ENCODE data around the gene VSTM4. TPM values are rescaled to one million over a fixed set of nuclear protein-coding genes. Genes with fewer than 3 reads are reported as not detected.

Gene VSTM4
- total RNA-seq, 1 experiment from 2014 or later: 0.07 TPM

- intact Hi-C loops (cut with micrococcal nuclease): no loop called here
- RAD21 ChIA-PET (ENCODE audit: low non-redundant PET in 1 of 2, low total read pairs in 2 of 2, uncharacterized antibody in 2 of 2, unreplicated experiment in 2 of 2): no interaction called here
- no peak overlapping the region for H3K27ac ChIP-seq (ENCODE audit: low read depth, low read length)
- no peaks in the 10 kb centered on the region for H4K20me1 ChIP-seq (ENCODE audit: insufficient read depth)
- BruUV-seq (replicated peaks): no TSS peak
- no peak overlapping the region for H3K9ac ChIP-seq (ENCODE audit: low read length)
- POLR2A ChIA-PET: no interaction called here
- H2AFZ ChIP-seq (ENCODE audit: low read depth, low read length, poor library complexity, severe bottlenecking): no peak overlapping the region
- CTCF ChIA-PET: no interaction called here
- H3K9me3 ChIP-seq (ENCODE audit: control insufficient read depth in 1 of 2, insufficient read depth in 1 of 2, low read depth in 1 of 2, low read length in 2 of 2): no peaks in the 10 kb centered on the region
- no peak overlapping the region for H3K4me3 ChIP-seq (replicated peaks in 1 of 2; ENCODE audit: low read depth in 1 of 2, low read length in 2 of 2)
- H3K36me3 ChIP-seq (ENCODE audit: control insufficient read depth in 1 of 2, insufficient read depth in 2 of 2, low read length in 2 of 2): no peaks in the 10 kb centered on the region
- TF ChIP-seq MAX (IDR thresholded peaks at IDR 0.05) (no peak), TCF7L2 (IDR thresholded peaks at IDR 0.05; ENCODE audit: borderline replicate concordance, extremely low read depth, insufficient read depth, insufficient read length) (no peak), EZH2 (IDR thresholded peaks at IDR 0.05) (no peak), ZFX (IDR thresholded peaks at IDR 0.05) (no peak), SRF (IDR thresholded peaks at IDR 0.05; ENCODE audit: low read depth) (no peak), POLR2AphosphoS5 (IDR thresholded peaks at IDR 0.05; ENCODE audit: low read depth, low read length) (no peak)
- H3K4me1 ChIP-seq (ENCODE audit: control insufficient read depth in 1 of 2, insufficient read depth in 2 of 2, low read length in 2 of 2): no peaks in the 10 kb centered on the region
- peaks cover 19% of the 10 kb centered on the region; the same call in 1 of the 2 replicates for H3K27me3 ChIP-seq (ENCODE audit: insufficient read depth, low read length)
- H3K79me2 ChIP-seq (ENCODE audit: insufficient read depth, low read length): no peaks in the 10 kb centered on the region
- no peak for DNase-seq (ENCODE audit: low read depth, low spot score)
- no peak for ATAC-seq
- no peak overlapping the region for H3K4me2 ChIP-seq (ENCODE audit: low read length)
- no peaks in the 10 kb centered on the region for H3K9me2 ChIP-seq (ENCODE audit: insufficient read depth)
Observed at GRCh38 chr10:48973065-48973464, 142.3 kb downstream of the VSTM4 start.

GRCh38 chr10:48970654-48971053 is 144.7 kb downstream of the VSTM4 start:
- H3K9me3 ChIP-seq (ENCODE audit: control insufficient read depth in 1 of 2, insufficient read depth in 1 of 2, low read depth in 1 of 2, low read length in 2 of 2): no peaks in the 10 kb centered on the region
- H3K79me2 ChIP-seq (ENCODE audit: insufficient read depth, low read length): no peaks in the 10 kb centered on the region
- H3K9ac ChIP-seq (ENCODE audit: low read length): no peak overlapping the region
- H3K36me3 ChIP-seq (ENCODE audit: control insufficient read depth in 1 of 2, insufficient read depth in 2 of 2, low read length in 2 of 2): no peaks in the 10 kb centered on the region
- POLR2A ChIA-PET: no interaction called here
- no peaks in the 10 kb centered on the region for H3K4me1 ChIP-seq (ENCODE audit: control insufficient read depth in 1 of 2, insufficient read depth in 2 of 2, low read length in 2 of 2)
- no TSS peak for BruUV-seq (replicated peaks)
- ATAC-seq (no peak), DNase-seq (ENCODE audit: low read depth, low spot score) (no peak)
- RAD21 ChIA-PET (ENCODE audit: low non-redundant PET in 1 of 2, low total read pairs in 2 of 2, uncharacterized antibody in 2 of 2, unreplicated experiment in 2 of 2): no interaction called here
- CTCF ChIA-PET: no interaction called here
- no peaks in the 10 kb centered on the region for H4K20me1 ChIP-seq (ENCODE audit: insufficient read depth)
- H3K9me2 ChIP-seq (ENCODE audit: insufficient read depth): no peaks in the 10 kb centered on the region
- intact Hi-C loops (cut with micrococcal nuclease): no loop called here
- H3K4me2 ChIP-seq (ENCODE audit: low read length): no peak overlapping the region
- no peak overlapping the region for H3K27ac ChIP-seq (ENCODE audit: low read depth, low read length)
- H3K4me3 ChIP-seq (replicated peaks in 1 of 2; ENCODE audit: low read depth in 1 of 2, low read length in 2 of 2): no peak overlapping the region
- peaks cover 35% of the 10 kb centered on the region; the same call in 1 of the 2 replicates for H3K27me3 ChIP-seq (ENCODE audit: insufficient read depth, low read length)
- H2AFZ ChIP-seq (ENCODE audit: low read depth, low read length, poor library complexity, severe bottlenecking): no peak overlapping the region
- no peak for TF ChIP-seq TCF7L2 (IDR thresholded peaks at IDR 0.05; ENCODE audit: borderline replicate concordance, extremely low read depth, insufficient read depth, insufficient read length)
- TF ChIP-seq EZH2phosphoT487 (IDR thresholded peaks at IDR 0.05; ENCODE audit: borderline replicate concordance): no peak
- TF ChIP-seq CBX3 (IDR thresholded peaks at IDR 0.05; ENCODE audit: low read depth): no peak
- TF ChIP-seq SRF (IDR thresholded peaks at IDR 0.05; ENCODE audit: low read depth): no peak
- no peak for TF ChIP-seq YY1 (IDR thresholded peaks at IDR 0.05; ENCODE audit: extremely low read depth, insufficient replicate concordance, low read depth, low read length)
- no peak for TF ChIP-seq JUND (IDR thresholded peaks at IDR 0.05)
- TF ChIP-seq, protein P1, sequence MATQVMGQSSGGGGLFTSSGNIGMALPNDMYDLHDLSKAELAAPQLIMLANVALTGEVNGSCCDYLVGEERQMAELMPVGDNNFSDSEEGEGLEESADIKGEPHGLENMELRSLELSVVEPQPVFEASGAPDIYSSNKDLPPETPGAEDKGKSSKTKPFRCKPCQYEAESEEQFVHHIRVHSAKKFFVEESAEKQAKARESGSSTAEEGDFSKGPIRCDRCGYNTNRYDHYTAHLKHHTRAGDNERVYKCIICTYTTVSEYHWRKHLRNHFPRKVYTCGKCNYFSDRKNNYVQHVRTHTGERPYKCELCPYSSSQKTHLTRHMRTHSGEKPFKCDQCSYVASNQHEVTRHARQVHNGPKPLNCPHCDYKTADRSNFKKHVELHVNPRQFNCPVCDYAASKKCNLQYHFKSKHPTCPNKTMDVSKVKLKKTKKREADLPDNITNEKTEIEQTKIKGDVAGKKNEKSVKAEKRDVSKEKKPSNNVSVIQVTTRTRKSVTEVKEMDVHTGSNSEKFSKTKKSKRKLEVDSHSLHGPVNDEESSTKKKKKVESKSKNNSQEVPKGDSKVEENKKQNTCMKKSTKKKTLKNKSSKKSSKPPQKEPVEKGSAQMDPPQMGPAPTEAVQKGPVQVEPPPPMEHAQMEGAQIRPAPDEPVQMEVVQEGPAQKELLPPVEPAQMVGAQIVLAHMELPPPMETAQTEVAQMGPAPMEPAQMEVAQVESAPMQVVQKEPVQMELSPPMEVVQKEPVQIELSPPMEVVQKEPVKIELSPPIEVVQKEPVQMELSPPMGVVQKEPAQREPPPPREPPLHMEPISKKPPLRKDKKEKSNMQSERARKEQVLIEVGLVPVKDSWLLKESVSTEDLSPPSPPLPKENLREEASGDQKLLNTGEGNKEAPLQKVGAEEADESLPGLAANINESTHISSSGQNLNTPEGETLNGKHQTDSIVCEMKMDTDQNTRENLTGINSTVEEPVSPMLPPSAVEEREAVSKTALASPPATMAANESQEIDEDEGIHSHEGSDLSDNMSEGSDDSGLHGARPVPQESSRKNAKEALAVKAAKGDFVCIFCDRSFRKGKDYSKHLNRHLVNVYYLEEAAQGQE (IDR thresholded peaks at IDR 0.05; ENCODE audit: low read depth): no peak
- TF ChIP-seq EZH2 (IDR thresholded peaks at IDR 0.05): no peak
- no peak for TF ChIP-seq ZNF274 (IDR thresholded peaks at IDR 0.05; ENCODE audit: low read depth, low read length)
- no peak for TF ChIP-seq FOSL1 (IDR thresholded peaks at IDR 0.05; ENCODE audit: low read depth)
- TF ChIP-seq SP1 (IDR thresholded peaks at IDR 0.05; ENCODE audit: low read depth): no peak
- TF ChIP-seq CTCF (IDR thresholded peaks at IDR 0.05 in 2 of 3, conservative IDR thresholded peaks at IDR 0.05 in 1 of 3; ENCODE audit: borderline replicate concordance in 1 of 3, insufficient read depth in 1 of 3, low read depth in 2 of 3, low read length in 2 of 3): no peak
- TF ChIP-seq MAX (IDR thresholded peaks at IDR 0.05): no peak
- no peak for TF ChIP-seq CEBPB (IDR thresholded peaks at IDR 0.05; ENCODE audit: low read depth)
